Measurements from ENCODE around the gene EHD4. TPM values are rescaled to one million over a fixed set of nuclear protein-coding genes. Genes with fewer than 3 reads are reported as not detected.
A peak's percentile ranks its signal among the peaks of the same experiment; 100 is the strongest.

Gene EHD4
- total and polyA plus RNA-seq, 9 of the 15 experiments (the other 6 are each of a cell fraction or from before 2014, with no cell fraction given), result 0.89 to 10.3 (median 6.4) TPM

DNA sequence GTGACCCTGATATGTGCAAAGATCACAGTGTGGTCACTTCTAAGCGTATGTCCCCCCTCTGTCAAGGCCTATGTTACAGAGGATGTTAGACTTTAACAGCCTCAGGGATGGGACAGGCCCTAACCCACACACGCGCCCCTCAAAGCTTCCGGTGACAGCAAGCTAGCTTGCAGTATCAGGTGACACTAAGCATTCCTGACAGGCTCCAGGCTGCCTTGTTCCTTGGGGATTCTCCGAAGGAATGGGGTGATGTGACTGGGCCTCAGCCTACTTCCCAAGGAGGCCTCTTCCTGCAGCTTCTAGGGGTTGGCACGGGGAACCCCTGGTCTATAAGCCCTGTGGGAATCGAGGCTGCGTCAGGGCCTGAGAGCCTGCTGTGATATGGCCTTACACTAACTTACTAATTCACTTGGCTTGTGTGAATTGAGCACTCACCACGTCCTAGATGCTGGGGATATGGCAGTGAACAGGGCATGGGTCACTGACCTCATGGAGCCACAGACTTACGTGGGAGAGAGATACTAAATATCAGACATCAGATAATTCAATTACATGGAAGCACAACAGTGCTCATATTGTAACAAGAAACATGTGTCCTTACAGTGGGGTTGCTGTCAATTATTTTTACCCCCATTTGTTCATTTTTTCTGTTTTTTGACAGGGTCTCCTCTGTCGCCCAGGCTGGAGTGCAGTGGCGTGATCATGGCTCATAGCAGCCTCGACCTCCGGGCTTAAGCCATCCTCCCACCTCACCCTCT lies 67.1 kb downstream of the EHD4 start (continued):
- TF ChIP-seq COPS2 (conservative IDR thresholded peaks at IDR 0.05) (no peak), XRCC5 (IDR thresholded peaks at IDR 0.05; ENCODE audit: low read depth, low read length) (no peak)
- TF ChIP-seq, protein P1, sequence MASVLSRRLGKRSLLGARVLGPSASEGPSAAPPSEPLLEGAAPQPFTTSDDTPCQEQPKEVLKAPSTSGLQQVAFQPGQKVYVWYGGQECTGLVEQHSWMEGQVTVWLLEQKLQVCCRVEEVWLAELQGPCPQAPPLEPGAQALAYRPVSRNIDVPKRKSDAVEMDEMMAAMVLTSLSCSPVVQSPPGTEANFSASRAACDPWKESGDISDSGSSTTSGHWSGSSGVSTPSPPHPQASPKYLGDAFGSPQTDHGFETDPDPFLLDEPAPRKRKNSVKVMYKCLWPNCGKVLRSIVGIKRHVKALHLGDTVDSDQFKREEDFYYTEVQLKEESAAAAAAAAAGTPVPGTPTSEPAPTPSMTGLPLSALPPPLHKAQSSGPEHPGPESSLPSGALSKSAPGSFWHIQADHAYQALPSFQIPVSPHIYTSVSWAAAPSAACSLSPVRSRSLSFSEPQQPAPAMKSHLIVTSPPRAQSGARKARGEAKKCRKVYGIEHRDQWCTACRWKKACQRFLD (CRISPR knock-in tag; IDR thresholded peaks at IDR 0.05), result no peak

DNA sequence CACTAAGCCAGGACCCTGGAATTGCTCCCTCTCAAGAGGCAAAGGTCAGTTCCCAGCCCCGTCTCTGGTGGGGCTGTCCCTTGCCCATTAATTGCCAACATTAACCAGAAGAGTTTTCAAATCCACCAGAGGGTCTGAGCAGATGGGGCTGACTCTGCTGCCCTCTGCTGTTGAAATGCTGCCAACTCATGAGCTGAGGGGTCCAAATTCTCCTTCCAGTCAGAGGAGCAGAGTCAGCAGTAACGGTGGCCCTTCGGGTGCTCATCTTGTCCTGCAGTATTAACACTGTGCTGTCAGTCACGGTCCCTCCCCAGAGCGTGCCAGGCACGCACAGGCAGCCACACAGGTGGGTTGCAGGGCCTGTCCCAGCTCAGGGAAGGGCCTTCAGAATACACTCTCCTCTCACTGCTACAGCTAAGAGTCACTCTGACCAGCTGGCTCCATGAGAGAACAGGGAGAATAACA lies 67.8 kb downstream of the EHD4 start:
- Histone ChIP-seq H3K27me3 (ENCODE audit: control insufficient read depth in 2 of 2, insufficient read depth in 2 of 2, low read length in 2 of 2) (no peaks in the 10 kb centered on the region), H3K79me2 (ENCODE audit: control insufficient read depth, insufficient read depth, low read length) (no peaks in the 10 kb centered on the region), H4K20me1 (replicated peaks; ENCODE audit: control insufficient read depth, insufficient read depth, low read length) (peaks cover 6% of the 10 kb centered on the region), H3K4me2 (ENCODE audit: insufficient read depth, low read length) (no peak overlapping the region), H3K9ac (ENCODE audit: insufficient read depth in 1 of 2, low read depth in 2 of 2, low read length in 2 of 2) (no peak overlapping the region), H3K27ac (ENCODE audit: extremely low read depth, low read depth, low read length) (no peak overlapping the region), H3K9me1 (ENCODE audit: control insufficient read depth, insufficient read depth, low read length) (peaks cover 4% of the 10 kb centered on the region), H3K4me3 (no peak overlapping the region), H3K9me3 (replicated peaks; ENCODE audit: control insufficient read depth, insufficient read depth, low read depth, low read length) (no peaks in the 10 kb centered on the region), H2AFZ (ENCODE audit: low read depth, low read length) (no peak overlapping the region), H3K36me3 (ENCODE audit: control insufficient read depth, insufficient read depth, low read length) (peaks cover 21% of the 10 kb centered on the region; the same call in 2 of the 3 replicates), H3K4me1 (replicated peaks in 1 of 2; ENCODE audit: control insufficient read depth in 2 of 2, insufficient read depth in 2 of 2, low read length in 2 of 2) (peaks cover 0 to 4% of the 10 kb centered on the region in 2 experiments; a peak in 1 of 5 replicates)
- FAIRE-seq (peak; percentile 97), DNase-seq (ENCODE audit: extremely low read depth in 1 of 4, low spot score in 3 of 4) (peak; percentile 70 to 81 (median 73)), ATAC-seq (peak; percentile 98)
- BruUV-seq (replicated peaks), result no TSS peak
- ChIA-PET CTCF (ENCODE audit: low intra/inter-chr PET ratio) (interaction anchor here (0.5 to 1.8 kb wide), 5 partner anchors 132 to 1862 kb away, joined by 3 to 14 read pairs (median 7); partner anchors contain the start of gene MAPKBP1), POLR2A (interaction anchor here (0.6 to 1.7 kb wide), 3 partner anchors 11 to 131 kb away, joined by 3 to 10 read pairs (median 5); partner anchors contain the start of gene MAPKBP1)
- 9% methylated on average over 6 of the region's 6 CpGs for WGBS (ENCODE audit: insufficient coverage, low coverage, missing lambda C conversion rate)
- intact Hi-C loops (cut with micrococcal nuclease) (loop anchor here (2.0 to 10.0 kb wide), 4 partner anchors 92 to 437 kb away; no protein-coding TSS in a partner anchor), in situ Hi-C loops (cut with MboI) (no loop called here)
- TF ChIP-seq STAG1 (CRISPR knock-in tag; IDR thresholded peaks at IDR 0.05; ENCODE audit: borderline replicate concordance) (peak; percentile 81), ZNF316 (IDR thresholded peaks at IDR 0.05) (peak; percentile 90), JUND (IDR thresholded peaks at IDR 0.05; ENCODE audit: borderline replicate concordance, low read depth, low read length) (0 out of 2 replicates have a peak, but pooled peaks have one; percentile 34), JUND (tag; IDR thresholded peaks at IDR 0.05; ENCODE audit: borderline replicate concordance, low read depth, low read length) (no peak), PHF8 (IDR thresholded peaks at IDR 0.05; ENCODE audit: borderline replicate concordance, low read length) (no peak), CBX2 (IDR thresholded peaks at IDR 0.05; ENCODE audit: insufficient read depth, low read length, poor library complexity, severe bottlenecking) (no peak), MAFF (IDR thresholded peaks at IDR 0.05; ENCODE audit: low read length) (peak; percentile 43; the same call in 1 of the 2 replicates), RAD21 (CRISPR knock-in tag; conservative IDR thresholded peaks at IDR 0.05 in 1 of 2, IDR thresholded peaks at IDR 0.05 in 1 of 2) (peak; percentile 61 to 88), SMC3 (conservative IDR thresholded peaks at IDR 0.05; ENCODE audit: insufficient read depth, low read depth, low read length) (peak; percentile 90)
- TF ChIP-seq, protein P2, sequence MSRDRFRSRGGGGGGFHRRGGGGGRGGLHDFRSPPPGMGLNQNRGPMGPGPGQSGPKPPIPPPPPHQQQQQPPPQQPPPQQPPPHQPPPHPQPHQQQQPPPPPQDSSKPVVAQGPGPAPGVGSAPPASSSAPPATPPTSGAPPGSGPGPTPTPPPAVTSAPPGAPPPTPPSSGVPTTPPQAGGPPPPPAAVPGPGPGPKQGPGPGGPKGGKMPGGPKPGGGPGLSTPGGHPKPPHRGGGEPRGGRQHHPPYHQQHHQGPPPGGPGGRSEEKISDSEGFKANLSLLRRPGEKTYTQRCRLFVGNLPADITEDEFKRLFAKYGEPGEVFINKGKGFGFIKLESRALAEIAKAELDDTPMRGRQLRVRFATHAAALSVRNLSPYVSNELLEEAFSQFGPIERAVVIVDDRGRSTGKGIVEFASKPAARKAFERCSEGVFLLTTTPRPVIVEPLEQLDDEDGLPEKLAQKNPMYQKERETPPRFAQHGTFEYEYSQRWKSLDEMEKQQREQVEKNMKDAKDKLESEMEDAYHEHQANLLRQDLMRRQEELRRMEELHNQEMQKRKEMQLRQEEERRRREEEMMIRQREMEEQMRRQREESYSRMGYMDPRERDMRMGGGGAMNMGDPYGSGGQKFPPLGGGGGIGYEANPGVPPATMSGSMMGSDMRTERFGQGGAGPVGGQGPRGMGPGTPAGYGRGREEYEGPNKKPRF (IDR thresholded peaks at IDR 0.05; ENCODE audit: low read depth, low read length), result no peak

Measured in K562 (cell line).